H1 (cell line): ENCODE measurements around the gene MATN4. TPM values are rescaled to one million over a fixed set of nuclear protein-coding genes. Genes with fewer than 3 reads are reported as not detected.

Source experiments
- RXRA ChIP-seq: IDR thresholded peaks from 2 replicates; pipeline ENCODE4 v1.6.1; 2011; ENCODE audit warnings: low read depth, mild to moderate bottlenecking, low read length, moderate library complexity; ENCODE audit not compliant: insufficient read depth
- polyA plus RNA-seq, 7 experiments: library from polyadenylated mRNA; depleted of rRNA in 3 of 7; stranded (reverse) in 5 of 7; unstranded in 2 of 7; fragments of >200 nt in 5 of 7; fragments of 200-250 nt in 2 of 7; gene quantifications; 1 replicate in 5 of 7; 2 replicates in 1 of 7; 4 replicates in 1 of 7; pipeline versions ENCODE4 v1.2.1 to v1.2.3, GENCODE V29; 2011 to 2013; ENCODE audit warnings: missing spikeins in 2 of 7, mixed read lengths in 2 of 7
- total RNA-seq: library from RNA; stranded (reverse); fragmentation: NEBNext Ultra II Directional; extraction: Animal tissue kit (Norgen Biotek cat#: 25700); gene quantifications from 2 replicates; pipeline ENCODE4 v1.2.1, GENCODE V29; 2021
- TF ChIP-seq, protein P1 (sequence below): fragments of 300-600 bp; sonication (generic); IDR thresholded peaks from 2 replicates; pipeline ENCODE4 v1.7.1; 2012; ENCODE audit warnings: low read length, moderate library complexity, mild to moderate bottlenecking, inconsistent platforms; ENCODE audit not compliant: insufficient replicate concordance

MATN4 gene
- total and polyA plus RNA-seq, 2 of the 8 experiments (the other 6 are each of a cell fraction or from before 2014, with no cell fraction given) = 2.1 to 4.4 TPM

DNA sequence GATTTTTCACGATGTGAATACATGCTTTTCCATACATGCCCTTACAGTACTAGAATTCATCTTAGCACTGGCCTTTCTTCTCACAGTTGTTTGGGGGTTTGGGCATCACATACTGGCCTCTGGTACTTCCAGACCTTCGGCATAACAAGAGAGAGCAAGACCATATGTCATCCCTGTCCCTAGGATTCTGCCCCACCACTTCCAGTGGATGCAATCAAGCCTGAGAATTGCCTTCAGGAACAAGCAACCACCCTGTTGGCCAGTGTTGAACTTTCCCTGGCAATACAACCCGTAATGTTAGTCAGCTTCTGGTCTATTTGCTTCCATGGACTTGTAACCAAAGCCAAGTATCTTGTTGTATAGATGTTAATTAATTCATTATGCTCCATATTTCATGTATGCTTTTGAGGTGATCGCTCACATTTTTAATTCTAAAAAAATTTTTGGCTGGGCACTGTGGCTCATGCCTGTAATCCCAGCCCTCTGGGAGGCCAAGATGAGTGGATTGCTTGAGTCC is 38.3 kb downstream of the MATN4 start (continued):
- TF ChIP-seq, protein P1, sequence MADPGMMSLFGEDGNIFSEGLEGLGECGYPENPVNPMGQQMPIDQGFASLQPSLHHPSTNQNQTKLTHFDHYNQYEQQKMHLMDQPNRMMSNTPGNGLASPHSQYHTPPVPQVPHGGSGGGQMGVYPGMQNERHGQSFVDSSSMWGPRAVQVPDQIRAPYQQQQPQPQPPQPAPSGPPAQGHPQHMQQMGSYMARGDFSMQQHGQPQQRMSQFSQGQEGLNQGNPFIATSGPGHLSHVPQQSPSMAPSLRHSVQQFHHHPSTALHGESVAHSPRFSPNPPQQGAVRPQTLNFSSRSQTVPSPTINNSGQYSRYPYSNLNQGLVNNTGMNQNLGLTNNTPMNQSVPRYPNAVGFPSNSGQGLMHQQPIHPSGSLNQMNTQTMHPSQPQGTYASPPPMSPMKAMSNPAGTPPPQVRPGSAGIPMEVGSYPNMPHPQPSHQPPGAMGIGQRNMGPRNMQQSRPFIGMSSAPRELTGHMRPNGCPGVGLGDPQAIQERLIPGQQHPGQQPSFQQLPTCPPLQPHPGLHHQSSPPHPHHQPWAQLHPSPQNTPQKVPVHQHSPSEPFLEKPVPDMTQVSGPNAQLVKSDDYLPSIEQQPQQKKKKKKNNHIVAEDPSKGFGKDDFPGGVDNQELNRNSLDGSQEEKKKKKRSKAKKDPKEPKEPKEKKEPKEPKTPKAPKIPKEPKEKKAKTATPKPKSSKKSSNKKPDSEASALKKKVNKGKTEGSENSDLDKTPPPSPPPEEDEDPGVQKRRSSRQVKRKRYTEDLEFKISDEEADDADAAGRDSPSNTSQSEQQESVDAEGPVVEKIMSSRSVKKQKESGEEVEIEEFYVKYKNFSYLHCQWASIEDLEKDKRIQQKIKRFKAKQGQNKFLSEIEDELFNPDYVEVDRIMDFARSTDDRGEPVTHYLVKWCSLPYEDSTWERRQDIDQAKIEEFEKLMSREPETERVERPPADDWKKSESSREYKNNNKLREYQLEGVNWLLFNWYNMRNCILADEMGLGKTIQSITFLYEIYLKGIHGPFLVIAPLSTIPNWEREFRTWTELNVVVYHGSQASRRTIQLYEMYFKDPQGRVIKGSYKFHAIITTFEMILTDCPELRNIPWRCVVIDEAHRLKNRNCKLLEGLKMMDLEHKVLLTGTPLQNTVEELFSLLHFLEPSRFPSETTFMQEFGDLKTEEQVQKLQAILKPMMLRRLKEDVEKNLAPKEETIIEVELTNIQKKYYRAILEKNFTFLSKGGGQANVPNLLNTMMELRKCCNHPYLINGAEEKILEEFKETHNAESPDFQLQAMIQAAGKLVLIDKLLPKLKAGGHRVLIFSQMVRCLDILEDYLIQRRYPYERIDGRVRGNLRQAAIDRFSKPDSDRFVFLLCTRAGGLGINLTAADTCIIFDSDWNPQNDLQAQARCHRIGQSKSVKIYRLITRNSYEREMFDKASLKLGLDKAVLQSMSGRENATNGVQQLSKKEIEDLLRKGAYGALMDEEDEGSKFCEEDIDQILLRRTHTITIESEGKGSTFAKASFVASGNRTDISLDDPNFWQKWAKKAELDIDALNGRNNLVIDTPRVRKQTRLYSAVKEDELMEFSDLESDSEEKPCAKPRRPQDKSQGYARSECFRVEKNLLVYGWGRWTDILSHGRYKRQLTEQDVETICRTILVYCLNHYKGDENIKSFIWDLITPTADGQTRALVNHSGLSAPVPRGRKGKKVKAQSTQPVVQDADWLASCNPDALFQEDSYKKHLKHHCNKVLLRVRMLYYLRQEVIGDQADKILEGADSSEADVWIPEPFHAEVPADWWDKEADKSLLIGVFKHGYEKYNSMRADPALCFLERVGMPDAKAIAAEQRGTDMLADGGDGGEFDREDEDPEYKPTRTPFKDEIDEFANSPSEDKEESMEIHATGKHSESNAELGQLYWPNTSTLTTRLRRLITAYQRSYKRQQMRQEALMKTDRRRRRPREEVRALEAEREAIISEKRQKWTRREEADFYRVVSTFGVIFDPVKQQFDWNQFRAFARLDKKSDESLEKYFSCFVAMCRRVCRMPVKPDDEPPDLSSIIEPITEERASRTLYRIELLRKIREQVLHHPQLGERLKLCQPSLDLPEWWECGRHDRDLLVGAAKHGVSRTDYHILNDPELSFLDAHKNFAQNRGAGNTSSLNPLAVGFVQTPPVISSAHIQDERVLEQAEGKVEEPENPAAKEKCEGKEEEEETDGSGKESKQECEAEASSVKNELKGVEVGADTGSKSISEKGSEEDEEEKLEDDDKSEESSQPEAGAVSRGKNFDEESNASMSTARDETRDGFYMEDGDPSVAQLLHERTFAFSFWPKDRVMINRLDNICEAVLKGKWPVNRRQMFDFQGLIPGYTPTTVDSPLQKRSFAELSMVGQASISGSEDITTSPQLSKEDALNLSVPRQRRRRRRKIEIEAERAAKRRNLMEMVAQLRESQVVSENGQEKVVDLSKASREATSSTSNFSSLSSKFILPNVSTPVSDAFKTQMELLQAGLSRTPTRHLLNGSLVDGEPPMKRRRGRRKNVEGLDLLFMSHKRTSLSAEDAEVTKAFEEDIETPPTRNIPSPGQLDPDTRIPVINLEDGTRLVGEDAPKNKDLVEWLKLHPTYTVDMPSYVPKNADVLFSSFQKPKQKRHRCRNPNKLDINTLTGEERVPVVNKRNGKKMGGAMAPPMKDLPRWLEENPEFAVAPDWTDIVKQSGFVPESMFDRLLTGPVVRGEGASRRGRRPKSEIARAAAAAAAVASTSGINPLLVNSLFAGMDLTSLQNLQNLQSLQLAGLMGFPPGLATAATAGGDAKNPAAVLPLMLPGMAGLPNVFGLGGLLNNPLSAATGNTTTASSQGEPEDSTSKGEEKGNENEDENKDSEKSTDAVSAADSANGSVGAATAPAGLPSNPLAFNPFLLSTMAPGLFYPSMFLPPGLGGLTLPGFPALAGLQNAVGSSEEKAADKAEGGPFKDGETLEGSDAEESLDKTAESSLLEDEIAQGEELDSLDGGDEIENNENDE = no peak
- no peak for TF ChIP-seq RXRA
